Measurements from ENCODE around the gene MAGI2.

The MAGI2 gene

DNA sequence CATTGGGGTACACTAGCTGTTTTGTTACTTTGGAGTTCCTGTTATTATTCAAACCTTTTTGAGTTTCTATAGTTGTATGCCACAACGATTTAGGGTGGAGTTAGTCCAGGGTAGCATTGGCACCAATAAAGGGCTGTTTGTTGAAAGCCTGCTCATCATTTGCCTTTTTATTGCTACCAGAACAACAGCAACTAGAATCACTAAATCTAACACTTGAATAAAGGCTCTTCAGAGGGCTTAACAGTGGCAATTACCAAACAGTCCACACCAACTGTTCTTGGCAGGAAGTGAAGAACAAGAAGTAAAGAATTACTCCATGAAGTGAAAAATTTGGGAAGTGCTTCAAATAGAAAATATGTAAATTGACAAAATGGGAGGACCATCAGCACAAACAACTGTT, 1033.5 kb downstream of the MAGI2 start:
- DNase-seq (ENCODE audit: low read depth, low spot score), result no peak

DNA sequence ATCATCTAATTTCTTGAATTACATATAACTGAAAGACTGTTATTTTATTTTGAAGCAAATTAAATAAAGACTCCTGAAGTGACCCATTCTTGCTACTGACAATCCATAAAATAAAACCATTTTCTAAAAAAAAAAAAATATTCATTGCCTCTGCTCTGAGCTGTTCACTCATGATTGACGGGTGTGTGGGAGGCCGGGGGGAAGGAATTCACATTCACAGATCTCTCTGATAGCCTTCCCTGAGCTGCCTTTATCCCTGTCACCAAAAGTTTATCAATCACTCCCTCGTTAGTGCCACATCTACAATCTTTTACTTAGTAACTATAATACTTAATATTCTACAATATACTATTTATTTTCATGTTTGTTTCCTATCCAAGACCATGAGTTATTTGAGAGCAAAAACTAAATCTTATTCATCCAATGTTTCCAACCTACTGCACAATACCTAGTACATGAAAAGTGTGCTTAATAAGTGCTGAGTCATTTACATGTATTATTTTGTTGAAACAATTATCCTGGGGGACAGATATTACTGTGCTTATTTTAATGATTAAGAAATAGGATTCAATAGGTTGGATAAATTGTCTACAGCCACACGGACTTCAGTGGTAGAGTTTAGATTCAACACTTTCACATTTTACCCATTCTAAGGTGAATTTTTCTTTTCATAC, 1036.2 kb downstream of the MAGI2 start:
- no peak for DNase-seq (ENCODE audit: low read depth, low spot score)

DNA sequence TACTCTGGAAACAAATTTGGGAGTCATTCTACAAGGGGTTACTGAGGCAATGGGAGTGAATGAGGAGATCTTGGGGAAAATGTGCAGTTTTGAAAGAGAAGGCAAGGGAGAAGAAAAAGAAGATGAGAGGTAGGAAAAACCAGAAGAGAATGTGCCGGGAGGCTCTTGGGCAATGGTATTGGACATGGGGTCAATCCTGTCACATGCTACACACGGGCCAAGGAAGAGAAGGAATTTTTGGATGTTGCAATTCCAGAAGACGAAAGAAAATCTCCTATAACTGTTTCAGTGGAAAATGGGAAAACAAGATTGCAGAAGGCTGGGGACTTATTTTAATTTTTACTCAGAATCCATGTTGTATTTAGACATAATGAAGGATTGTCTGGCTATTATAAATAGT, 1039.9 kb downstream of the MAGI2 start:
- no peak for DNase-seq (ENCODE audit: low read depth, low spot score)

DNA sequence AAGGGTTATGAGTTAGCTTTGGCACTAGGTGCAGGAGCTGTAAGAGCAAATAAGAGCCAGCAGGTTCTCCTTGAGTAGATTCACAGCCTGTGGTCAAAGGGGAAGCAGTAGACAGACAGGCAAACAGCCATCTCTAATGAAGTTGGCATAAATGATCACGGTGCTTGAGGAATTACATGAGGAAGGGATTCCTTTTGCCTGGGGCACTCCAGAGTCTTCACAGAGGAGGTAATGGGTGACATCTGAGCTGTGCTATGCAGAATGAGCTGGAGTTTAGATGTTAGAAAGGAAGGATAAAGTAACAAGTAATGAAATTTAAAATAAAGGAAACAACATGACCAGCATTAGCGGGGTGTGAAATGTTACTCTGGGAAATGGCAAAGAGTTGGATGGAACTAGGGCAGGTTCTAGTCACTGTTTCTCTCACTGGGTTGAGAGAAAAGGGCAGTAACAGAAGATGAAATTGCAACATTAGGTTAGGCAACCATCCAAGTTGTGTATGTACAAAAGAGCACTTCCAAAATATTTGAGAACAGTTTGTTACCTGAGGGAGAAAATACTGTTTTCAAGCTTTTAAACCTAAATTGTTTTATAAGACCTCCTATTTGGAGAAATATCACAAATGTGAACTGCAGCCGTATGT, 1041.1 kb downstream of the MAGI2 start:
- DNase-seq (ENCODE audit: low read depth, low spot score), result no peak

DNA sequence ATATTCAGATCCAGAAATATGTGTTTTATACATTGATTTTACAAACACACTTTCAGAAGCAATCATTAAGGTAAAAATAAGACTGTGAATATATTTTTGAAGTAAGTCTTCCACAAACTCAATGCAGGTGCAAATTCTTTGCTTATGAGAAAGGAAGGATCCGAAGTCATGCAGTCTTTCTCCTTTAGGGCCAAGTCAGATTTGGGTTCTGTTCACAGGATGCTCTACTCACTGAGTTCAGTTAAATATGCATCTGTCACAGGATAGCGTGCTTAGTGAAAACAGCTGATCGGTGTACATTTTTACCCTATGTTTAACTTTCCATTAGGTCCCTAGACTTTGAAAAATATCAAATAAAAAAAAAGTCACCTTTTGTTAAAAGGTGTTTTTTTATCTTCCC, 1046.4 kb downstream of the MAGI2 start:
- no peak for DNase-seq (ENCODE audit: low read depth, low spot score)

DNA sequence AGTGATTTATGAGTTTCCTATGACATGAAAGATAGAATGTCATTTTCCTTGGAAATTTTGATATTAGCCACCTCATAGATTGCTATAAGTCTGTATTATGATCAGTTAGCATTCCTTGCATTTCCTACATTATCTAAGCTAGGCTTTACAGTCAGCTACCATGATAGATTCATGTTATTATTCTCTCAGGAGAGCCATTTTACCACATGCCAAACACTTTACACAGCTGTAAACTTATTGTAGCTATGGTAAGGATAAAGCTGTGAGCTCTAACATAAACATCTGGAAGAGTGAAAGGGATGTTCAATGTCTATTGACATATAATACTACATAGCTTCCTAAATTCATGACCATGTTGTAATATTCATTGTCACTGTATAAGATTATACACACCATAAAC, 1046.9 kb downstream of the MAGI2 start:
- DNase-seq (ENCODE audit: low read depth, low spot score), result no peak

DNA sequence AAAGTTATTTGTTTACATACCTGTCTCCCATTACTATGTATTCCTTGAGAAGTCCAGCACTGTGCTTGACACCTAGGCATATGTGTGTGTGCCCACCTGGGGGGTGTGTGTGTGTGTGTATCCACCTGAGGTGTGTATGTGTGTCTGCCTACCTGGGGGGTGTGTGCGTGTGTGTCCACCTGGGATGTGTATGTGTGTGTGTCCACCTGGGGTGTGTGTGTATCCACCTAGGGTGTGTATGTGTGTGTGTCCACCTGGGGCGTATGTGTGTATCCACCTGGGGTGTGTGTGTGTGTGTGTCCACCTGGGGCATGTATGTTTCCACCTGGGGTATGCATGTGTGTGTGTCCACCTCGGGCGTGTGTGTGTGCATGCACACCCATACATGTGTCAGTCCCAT, 1051.4 kb downstream of the MAGI2 start:
- no peak for DNase-seq (ENCODE audit: low read depth, low spot score)

DNA sequence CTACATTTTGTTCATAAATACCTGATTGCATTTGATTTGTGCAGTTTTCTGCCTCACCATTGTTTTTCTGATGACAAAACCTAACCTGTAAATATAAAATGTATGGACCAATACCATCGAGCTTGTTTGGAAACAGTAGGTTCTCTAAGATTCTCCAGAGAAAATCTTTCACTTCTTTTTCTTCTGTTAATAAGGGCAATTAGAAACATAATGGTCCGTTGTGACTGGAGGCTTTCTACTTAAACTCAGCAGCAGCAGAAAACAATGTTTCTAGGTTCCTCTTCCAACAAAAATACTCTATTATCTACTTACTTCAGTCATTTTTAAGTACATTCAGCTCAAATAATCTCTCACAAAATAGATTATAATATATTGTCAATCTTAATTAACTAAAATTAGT, 1053.4 kb downstream of the MAGI2 start:
- no peak for DNase-seq (ENCODE audit: low read depth, low spot score)

DNA sequence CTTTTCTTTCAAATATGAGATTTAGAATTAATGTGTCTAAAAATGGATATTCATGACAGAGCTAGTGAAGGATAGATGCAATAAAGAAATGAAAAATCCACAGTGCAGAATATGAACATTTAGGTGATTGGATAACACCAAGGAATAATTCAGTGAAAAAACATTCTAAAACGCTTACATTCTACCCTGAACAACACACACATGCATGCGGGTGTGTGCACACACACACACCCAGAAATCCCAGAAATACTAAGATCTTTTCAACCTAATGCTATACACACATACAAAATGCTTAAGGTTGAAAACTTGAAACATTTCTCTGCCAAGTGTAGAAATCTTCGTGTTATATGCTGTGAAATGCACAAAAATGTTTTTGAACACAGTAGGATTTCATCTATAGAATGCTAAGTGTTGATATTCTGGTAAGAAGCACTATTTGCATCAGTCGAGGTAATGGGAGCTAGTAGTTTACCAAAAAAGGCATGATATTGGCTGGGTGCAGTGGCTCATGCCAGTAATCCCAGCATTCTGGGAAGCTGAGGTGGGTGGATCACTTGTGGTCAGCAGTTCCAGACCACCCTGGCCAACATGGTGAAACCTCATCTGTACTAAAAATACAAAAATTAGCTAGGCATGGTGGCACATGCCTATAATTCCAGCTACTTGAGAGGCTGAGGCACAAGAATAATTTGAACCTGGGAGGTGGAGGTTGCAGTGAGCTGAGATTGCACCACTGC, 1054.3 kb downstream of the MAGI2 start:
- DNase-seq (ENCODE audit: low read depth, low spot score), result no peak

DNA sequence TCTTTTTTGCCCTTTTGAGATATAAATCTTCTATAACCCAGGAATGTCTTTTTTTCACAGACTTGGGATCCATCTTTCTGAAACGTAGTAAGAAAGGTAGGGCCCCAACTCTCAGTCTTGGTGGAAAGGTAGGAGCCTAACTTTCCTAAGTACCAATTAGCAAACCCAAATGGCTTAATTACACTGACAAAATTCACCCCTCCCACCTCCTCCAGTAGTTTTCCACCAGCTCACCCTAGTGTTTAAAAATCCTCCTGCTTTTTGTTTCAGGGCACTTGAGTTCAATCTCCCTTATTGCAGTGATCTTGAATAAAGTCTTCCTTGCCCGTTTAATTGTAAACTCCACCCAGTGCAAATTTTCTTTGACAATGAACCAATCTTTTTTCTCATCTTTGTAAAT, 1054.9 kb downstream of the MAGI2 start:
- DNase-seq (ENCODE audit: low read depth, low spot score), result no peak

DNA sequence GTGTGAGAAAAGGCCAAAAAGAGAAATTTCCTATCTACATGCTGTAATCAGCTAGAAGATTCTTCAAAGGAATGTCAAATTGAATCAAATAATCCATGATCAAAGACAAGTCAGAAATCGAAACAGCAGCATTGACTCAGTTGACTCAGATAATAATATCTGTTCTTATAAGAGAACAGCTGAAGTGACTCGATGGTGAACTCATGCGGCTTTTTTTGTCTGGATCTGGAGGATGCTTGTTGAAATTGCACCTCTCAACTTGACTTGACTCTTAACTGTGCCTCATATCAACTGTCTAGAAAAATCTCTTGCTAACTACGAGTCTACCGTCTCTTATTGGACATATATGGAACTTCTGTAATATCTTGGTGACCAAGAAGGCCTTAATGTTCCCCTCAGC, 1055.4 kb downstream of the MAGI2 start:
- no peak for DNase-seq (ENCODE audit: low read depth, low spot score)

DNA sequence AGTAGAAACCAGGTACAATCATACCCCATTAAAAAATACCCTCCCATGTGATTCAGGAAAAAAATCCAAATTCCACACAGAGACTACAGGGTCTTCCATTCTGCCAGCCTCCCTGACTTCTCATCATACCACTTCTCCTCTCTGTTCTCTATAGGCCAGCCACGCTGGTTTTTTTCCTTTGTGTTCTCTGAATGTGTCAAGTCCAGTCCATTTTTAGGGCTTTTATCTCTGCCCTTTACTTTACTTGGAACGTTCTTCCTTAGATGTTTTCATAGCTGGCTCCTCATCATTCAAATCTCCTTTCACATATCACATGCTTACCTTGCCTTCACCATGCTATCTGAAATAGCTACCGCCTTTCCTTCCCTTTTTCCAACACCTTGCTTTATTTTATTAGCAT, 1057.3 kb downstream of the MAGI2 start:
- no peak for DNase-seq (ENCODE audit: low read depth, low spot score)

DNA sequence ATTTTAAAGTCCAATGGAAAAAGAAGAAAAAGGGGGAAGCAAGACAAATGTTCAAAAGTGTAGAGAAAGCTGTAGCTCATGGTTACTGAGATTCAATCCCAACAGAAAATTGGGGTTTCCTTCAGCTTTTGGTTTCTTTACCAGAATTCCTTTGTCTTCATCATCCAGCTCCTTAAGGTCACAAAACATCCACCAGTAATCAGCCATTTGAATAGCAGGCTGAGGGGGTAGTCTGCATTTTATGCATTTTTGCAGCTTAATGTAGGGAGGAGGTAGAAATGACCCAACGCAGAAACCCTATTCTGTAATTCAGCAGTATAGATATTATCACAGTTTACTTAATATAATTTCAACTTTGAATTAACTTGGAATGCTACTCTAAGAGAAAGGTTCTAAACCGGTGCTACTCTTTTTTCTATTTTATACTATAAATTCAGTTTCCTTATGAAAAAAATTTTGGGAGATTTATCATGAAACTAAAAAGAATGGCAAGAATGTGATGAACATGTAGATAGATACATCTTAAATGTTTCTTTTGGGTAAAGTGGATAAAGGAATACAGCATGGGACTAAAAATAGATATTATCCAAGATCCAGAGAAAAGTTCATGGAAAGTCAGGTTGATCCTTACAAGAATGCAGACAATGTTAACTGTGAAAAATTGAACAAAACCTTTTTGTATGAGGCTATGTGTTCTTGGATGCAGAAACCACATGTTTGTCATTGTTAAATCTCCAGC, 1058.0 kb downstream of the MAGI2 start:
- DNase-seq (ENCODE audit: low read depth, low spot score), result no peak

DNA sequence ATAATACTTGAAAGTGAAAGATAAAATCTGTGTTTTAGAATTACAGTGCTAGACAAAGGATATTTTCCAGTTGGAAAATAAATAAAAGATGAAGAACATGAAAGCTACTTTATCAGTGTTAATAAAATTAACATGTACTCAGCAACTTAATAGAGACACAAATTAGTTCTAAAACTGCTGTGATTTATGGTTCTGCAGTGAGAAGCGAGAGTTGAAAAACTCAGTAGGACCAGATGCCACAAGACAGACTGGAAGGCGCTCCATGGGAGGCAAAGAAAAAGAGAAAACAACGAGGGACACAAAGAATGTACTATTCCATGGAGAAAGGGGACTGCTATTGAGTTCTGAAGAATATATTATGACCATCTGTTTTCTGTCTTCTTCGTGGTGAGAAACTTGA, 1064.4 kb downstream of the MAGI2 start:
- no peak for DNase-seq (ENCODE audit: low read depth, low spot score)

DNA sequence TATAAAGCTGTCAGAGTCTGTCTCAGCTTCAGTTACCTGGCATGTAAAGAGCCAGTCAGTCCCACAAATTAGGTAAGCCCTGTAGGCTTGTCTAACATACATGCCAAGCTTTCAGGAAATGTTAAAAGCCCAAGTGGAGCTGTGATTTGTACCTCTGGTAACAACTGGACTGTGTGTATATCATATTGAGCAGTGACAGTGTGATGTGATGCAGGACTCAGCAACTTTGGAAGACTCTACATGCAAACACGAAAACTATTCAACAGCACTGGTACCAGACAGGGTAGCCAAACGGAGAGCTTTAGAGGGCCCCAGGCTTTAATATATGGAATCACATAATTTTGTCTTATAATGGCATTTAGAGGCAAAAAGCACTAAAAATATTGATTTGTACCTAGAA, 1066.9 kb downstream of the MAGI2 start:
- DNase-seq (ENCODE audit: low read depth, low spot score), result no peak

DNA sequence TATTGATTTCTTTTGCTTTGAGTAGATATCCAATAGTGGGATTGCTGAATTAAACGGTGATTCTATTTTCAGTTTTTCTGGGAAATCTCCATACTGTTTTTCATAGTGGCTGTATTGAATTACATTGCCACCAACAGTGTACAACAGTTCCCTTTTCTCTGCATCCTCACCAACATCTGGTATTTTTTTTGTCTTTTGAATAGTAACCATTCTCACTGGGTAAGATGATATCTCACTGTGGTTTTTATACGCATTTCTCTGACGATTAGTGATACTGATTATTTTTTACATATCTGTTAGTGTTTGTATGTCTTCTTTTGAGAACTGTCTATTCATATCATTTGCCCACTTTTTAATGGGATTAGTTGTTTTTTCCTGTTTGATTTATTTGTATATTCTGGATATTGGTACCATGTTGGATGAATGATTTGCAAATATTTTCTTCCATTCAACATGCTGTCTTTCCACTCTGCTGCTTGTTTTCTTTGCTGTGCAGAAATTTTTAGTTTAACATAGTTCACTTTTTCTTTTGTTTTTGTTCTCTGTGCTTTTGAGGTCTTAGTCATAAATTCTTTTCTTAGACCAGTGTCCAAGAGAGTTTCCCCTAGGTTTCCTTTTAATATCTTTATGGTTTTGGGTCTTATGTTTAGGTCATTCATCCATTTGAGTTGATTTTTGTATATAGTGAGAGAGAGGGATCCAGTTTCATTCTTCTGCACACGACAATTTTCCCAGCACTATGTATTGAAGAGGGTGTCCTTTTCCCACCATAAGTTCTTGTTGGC, 1070.2 kb downstream of the MAGI2 start:
- DNase-seq (ENCODE audit: low read depth, low spot score), result no peak

DNA sequence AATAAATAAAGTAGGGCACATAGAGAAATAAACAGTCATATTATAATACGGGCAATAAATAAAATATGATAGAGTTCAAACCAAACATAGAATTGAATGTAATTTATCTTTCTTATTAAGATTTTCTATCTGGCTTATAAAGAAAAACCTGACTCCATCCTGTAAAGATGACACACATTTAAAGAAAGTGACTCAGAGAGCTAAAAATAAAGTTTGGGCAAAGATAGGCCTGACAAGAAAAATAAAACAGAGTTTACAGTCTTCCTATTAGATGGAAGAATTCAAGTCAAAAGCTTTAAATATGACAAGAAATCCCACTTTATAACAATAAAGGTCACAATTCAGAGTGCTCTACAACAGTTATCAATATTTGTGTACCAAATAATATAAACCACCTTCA, 1074.3 kb downstream of the MAGI2 start:
- no peak for DNase-seq (ENCODE audit: low read depth, low spot score)

DNA sequence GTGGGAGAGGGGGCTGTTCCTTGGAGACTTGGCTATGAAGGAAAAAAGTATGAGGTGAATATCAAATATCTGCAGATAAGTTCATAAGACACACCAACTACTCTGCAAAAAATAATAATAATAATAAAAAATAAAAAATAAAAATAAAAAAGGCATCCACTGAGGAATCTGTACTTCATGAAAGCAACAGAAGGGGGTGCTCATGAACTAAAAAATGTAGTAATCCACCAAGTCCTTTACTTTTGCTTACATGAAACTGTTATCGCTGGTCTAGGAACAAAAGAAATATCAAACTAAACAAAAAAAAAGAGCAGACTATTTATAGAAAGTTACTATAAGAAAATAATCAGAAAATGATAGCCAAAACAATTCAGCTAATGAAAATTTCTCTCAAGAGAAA, 1075.9 kb downstream of the MAGI2 start:
- DNase-seq (ENCODE audit: low read depth, low spot score), result no peak

DNA sequence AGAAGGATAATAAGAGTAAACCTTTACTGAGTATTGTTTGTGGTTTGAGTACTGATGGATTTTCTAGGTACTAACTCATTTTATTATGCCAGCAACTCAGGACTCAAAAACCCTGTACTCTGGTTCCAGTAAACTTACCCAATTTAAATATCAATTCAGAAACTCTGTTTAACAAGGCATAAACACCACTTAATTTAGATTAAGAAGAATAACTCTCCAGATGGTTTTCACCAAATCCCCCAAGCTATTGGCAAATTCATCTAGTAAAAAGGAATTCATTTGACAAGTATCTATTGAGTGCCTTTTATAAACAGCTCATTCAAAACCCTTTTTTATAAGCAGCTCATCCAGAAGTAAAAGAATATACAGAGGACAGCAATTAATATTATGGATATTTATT, 1082.5 kb downstream of the MAGI2 start:
- DNase-seq (ENCODE audit: low read depth, low spot score), result no peak

DNA sequence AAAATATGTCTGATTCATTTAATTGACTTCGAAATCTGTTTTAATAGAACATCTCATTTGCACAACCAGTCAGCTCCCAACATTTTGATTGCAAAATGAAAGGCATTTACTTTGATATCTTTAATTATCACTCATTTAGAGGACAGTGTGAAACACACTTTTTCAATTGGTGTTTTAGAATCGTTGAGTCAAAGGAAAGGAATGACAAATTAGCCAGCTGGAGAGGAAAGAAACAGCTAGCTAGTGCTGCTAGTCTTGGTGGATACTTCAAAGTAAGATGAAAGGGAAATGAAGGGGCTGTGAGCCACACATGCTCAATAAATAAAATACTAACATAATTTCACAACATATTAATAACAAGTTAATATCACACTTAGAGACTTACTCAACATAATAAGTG, 1084.7 kb downstream of the MAGI2 start:
- no peak for DNase-seq (ENCODE audit: low read depth, low spot score)

DNA sequence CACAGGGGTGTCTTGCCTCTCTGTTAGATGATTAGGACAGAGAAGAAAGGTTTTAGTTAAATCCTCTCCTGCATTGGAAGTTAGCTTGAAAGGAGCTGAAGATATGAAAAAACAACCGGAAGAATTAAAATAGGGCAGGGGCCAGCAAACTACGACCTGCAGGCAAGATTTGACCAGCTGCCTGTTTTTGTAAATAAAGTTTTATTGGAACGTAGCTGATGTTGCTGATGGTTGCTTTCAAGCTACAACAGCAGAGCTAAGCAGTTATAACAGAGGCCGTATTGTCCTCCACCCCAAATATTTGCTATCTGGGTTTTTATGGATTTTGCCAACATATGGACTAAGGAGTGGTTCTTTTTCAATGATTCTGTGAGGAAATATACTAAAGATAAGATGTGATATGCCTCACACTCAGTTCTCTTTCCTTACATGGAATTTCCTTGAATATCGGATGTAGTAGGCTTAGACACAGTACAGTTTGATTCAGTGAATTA, 1086.1 kb downstream of the MAGI2 start:
- no peak for DNase-seq (ENCODE audit: low read depth, low spot score)
